Colon (tissue), 2 donors: ENCODE data around the gene NEURL4.

Source experiments
- FAIRE-seq: peaks from 2 replicates; lab custom pipeline; 2012; peaks lifted over from hg19 to GRCh38; lab: Jason Lieb, UNC
- donor health status: control.
- donor health status: control.

The NEURL4 gene

DNA sequence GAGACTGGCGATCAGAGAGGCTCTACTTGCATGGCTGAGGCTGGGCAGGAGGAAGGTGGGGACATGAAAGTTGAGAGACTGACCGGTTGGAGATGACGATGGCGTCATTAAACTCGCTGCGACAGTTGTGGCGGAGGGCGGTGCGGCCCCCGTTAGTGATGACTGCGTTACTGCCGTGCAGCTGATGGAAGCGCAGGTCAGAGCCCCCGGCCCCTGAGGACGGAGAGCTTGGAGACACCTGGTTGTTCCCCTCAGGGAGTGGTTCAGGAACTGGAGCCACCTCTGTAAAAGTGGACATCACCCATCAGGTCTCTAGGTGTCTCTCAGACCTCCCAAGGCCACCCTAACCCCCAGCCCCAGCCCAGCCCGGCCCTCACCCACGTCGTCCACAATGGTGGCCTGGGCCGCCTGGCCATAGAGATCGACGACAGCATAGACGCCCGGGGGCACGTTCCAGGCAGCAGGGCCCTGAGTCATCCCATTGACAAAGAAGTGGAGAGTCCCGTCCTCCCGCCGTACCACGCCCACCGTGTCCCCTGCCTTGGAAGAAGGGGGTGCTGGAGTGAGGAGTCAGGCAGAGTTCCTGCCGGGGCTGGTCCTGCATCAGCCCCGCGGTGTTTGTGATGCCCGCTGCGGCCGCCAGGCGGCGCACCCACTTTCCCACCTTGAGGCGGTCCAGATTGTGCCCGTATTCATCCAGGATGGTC, 5.3 kb downstream of the NEURL4 start:
- no peak for FAIRE-seq

DNA sequence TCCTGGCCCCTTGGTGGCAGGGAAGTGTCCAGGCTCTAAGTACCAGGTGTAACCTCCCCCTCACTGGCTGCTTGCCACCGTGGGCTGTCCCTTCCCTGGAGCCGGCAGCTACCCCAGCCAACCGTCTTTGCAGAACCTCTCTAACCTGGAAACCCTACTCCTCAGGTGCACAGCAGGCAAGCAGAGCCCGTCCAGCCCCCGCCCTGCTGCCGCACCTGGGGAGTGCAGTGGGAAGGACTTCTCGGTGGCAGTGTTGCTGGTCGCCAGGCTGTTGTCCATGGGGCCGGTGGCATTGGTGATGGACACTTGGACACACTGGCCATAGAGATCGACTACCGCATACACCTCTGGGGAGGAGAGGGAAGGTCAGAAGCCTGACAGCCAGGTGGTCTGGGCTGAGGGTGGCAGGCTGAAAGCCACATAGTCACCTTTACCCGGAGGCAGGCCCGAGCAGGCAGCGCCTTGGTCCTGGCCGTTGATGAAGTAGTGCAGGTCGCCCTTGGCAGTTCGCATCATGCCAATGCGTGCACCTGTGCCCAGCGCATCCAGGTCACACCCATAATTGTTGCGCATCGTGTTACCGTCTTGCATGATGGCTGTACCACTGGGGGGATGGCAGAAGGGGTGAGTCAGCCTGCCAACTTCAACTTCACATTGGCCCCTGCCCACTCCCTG, 6.5 kb downstream of the NEURL4 start:
- no peak for FAIRE-seq

DNA sequence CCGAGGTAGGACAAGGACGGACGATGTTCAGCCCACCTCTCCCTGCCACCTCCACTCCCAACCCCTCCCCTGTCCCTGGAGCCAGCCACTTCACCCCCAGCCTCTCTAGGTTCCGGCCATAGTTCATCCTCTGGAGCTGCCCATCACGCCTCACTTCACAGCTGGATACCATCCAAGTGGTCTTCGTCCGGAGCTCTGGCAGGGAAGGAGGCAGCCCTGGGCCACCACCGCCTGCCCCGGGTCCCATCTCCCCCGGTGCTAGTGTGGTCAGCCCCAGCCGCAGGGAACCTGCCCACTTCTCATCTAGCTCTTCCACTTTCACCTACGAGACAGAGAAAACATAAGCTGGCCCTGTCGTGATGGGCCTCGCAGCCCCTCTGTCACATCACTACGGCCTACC, 7.7 kb downstream of the NEURL4 start:
- no peak for FAIRE-seq

DNA sequence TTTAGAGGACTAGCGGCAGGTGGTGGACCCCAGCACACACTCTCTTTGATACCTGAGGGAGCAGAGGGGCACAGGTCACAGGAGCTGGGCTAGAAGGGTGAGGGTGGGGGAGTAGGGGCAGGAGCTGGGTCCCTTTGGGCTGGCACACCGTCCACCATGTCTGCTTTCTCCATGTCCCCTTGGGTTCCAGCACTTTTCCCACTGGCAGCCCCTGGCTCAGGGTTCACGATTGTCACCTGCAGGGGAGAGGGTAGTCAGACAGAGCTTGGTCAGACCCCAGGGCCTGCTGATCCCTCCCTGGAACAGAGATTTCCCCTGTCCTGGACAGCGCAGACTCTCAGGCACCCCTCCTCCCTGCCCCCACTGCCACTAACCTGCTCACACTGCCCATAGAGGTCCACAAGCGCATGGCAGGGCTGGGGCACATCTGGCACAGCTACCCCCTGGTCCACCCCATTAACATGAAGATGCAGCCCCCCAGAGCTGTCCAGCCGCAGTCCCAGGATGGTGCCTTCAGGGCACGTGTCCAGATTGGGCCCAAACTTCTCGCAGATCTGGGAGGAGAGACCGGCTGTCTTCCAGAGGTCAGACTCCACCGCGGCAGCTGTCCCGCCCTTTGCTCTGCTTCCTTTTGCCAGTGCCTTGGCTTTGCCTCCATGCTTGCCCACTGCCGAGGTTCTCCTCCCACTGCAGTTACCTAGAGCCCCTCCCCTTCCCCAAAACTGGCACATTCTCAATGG, 10.8 kb downstream of the NEURL4 start:
- no peak for FAIRE-seq

DNA sequence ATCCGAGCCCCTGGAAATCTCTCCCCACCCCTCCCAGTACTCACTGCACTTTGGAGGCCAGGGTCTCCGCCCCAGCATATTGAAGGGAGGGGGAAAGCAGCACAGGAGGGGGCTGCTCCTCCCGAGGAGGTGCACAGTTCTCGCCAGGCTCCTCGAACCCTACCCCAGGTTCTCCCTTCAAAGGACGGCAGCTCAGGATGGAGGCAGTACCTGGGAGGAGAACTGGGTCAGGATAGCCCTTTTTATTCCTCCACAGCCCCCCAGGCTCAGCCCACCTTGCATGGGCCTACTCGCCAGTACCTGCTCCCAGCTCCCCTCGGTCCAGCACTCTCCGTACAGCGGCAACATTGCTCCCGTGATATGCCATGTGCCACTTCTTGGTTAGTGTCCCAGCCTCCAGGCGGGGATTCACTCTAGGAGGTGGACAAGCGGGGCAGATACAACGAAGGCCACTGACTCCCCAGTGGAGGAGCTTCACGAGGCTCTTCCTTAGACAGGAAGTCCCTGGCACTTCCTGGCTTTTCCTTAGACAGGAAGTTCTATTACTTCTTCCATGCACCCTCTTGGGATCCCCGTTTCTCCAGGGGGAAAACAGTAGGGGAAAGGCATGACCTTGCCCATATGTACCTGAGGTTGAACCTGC, 11.9 kb downstream of the NEURL4 start:
- no peak for FAIRE-seq

DNA sequence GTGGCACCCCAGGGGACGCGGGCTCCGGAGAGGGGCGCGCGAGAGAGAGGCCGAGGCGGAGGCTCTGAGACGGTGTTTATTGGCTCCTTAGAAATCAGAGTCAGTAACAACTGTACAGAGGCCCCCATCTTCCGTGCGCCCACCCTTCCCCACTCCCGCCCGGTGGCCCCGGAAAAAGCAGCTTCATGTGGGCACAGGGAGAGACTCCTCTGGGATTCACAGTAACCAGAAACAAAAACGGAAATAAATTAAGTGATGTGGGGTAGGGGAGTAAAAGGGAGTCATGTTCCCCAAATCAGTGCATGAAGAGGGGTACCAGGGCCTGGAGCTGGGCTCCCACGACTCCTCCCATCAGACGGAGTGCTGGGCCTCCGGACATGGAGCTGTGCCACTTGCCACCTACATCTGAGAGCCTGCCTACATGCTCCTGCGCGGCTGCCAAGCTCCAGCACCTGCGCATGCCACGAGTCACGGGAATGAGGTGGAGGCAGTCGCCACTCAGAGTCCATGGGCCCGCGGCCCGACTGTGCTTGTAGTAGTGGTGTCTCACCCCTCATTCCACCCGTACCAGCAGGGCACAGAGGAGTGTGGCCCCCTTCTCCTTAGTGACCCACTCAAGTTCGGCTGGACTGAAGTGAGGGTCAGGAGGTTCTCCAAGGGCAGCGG, 13.4 kb downstream of the NEURL4 start:
- FAIRE-seq: no peak

DNA sequence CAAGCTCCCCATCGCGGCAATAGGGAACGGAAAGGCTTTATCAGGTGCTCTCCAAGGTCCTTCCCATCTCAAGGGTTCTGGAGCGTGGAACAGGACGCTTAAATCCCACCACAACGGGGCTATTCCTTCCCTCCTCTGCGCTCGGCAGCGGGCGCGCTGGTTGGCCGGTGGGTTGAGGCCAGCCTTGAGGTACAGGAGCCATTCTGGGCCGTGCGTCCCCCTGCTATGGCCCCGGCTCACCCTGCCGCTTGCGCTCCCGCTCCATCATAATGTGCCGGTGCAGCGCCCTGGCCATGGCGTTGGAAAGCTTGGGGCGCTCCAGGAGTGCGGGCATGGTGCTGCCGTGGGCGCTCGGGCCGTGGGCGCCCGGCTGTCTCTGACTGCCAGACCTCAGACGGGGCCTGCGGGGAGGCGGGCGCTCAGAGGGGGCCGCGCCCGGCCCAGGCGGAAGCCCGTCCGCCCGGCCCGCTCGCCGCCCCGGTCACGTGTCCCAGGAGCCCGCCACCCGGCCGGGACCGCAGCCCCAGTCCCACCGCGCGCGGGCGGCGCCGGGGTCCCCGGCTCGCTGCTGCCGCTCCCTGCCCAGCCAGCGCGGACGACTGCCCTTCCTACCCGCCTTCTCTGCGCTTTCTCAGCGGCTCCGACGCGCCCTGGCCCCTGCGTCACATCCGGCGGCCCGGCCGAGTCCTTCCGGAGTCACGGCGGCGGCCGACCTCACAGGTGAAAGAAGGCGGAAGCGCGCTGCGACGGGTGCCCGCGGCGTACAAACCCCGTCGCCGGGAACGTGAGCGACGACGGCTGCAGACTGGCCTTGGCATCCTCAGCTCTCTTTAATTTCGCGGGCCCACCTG, 14.2 kb downstream of the NEURL4 start, which contains the start of gene GPS2:
Gene GPS2, minus strand, starts transcription at position 642 of the 851 bp plus-strand sequence. Its CDS starts 308 bp downstream, at position 334.
- no peak for FAIRE-seq

DNA sequence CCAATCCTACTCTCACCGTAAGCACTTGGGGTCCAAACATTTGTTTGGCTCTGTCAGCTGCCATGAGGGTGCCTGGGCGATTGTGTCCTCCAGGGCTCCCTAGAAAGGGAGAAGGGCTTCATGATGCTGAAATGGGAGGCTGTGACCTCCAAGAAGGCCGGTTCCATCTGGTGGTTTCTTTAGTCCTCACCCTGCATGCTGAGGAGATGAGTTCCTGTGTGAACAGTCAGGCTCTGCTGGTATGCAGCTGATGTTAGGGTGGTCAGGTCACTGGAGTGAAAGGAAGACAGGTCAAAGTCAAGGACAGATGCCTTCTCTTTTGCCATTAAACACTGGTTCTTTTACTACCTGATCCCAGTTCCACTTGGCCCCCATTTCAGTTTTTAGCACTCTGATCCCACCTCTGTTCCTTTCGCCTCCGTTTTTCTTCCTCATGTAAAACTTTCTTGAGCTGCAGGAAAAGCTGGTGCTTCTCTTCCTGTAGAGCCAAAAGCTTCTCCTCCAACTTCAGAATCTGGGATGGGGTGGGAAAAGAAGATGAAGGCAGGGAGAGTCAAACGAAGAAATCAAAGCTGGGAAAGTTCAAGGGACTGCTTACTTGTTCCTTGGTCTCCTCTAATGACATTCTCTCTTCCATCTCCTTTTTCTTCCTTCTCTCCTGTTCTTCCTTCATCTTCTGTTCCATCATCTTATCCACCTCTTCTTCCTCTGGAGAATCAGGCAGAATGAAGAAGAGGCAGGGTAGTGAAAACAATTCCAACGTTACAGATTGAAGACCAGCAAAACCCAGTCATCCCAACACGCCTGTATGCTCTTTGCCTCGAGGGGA, 15.0 kb downstream of the NEURL4 start:
- FAIRE-seq: no peak

DNA sequence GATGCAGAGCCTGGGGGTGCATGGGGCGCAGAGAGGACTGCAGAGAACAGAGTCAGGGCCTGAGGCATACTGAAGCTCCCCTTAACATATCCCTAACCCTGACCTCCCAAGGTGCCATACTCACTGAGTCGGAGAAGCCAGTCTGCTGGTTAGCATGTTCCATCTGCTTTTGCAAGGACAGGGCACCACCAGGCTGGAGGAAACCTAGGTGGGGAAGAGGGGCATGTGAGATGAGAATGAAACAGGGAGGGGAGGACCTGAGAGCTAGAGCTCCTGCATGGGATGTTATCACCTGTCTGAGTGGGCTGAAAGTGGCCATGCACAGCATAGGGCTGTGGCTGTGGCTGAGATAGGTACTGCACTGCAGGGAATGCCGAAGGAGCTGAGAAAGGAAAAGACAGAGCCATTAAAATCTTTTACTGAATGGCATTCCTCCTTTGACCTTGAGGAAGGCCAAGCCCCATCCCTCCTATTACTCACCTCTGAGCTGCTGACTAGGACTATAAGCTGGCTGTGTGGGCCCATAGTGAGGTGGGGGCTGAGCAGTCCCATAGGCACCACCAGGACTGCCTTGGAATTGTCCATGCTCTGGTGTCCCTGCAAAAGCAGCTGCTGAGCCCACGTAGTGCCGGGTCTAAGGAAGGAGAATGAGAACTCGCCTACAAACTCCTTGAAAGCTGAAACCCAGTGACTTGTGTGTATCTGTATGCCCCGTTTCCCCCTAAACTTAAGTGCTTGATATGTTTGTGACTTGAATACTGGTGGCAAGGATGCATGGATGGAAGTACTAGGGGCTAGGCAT, 15.8 kb downstream of the NEURL4 start:
- no peak for FAIRE-seq

DNA sequence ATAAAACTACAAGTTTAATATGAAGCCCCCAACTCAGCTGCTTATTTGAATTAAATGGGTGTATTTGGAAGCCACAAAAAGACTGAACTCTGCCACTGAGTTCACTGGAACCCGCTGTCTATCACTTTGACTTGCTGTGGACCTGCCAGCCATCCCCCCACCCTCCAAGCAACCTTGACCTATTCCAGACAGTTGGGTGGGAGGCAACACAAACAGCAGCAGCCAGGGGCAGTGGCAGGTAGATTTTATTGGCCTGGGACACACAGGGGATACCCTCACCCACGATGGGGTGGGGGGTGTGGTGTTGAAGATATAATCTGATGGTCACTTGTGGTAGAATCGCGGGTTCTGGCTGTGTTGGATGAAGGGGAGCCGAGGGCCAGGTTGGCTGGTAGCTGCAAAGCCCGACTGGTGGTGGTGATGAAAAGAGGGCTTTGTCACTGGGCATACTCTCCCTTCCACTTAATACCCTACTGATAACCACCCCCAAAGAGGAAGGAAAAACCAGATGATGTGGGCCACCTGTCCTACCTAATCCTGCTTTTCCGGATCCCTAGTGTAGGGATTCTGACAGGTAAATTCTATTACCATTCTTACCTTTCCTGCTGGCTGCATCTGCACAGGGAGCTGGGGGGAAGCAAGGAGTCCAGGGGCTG, 16.6 kb downstream of the NEURL4 start:
- no peak for FAIRE-seq

DNA sequence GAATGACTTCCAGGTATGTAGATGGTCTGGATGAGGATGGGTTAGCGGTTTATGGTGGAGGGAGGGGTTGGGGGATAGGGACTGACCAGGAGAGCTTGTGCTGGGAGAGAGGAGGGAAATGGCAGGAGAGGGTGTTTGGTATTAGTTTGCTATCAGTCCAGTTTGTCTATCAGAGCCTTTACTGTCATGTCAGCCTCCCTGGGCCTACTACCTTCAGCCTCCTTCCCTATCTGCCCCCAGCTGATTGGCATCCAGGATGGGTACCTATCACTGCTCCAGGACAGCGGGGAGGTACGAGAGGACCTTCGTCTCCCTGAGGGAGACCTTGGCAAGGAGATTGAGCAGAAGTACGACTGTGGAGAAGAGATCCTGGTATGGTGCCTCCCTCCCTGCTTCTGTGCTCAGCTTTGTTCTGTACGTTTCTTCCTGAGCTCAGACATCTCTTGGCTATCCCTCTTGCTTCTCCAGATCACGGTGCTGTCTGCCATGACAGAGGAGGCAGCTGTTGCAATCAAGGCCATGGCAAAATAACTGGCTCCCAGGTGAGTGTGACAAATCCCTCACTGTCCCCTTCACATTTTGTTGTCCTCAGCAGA, 17.9 kb downstream of the NEURL4 start:
- FAIRE-seq: no peak

DNA sequence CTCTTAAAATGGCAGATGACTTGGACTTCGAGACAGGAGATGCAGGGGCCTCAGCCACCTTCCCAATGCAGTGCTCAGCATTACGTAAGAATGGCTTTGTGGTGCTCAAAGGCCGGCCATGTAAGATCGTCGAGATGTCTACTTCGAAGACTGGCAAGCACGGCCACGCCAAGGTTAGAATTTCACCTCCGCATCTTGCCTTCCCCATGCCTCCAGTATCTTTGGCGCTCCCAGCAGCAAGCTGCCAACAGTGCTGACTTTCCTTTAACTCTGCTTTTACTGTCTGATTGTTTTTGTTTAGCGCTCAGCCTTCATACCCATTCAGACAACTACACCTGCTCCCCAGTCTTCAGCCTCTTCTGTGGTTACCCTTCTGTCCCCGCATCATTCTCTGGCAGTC, 19.5 kb downstream of the NEURL4 start:
- FAIRE-seq: no peak

DNA sequence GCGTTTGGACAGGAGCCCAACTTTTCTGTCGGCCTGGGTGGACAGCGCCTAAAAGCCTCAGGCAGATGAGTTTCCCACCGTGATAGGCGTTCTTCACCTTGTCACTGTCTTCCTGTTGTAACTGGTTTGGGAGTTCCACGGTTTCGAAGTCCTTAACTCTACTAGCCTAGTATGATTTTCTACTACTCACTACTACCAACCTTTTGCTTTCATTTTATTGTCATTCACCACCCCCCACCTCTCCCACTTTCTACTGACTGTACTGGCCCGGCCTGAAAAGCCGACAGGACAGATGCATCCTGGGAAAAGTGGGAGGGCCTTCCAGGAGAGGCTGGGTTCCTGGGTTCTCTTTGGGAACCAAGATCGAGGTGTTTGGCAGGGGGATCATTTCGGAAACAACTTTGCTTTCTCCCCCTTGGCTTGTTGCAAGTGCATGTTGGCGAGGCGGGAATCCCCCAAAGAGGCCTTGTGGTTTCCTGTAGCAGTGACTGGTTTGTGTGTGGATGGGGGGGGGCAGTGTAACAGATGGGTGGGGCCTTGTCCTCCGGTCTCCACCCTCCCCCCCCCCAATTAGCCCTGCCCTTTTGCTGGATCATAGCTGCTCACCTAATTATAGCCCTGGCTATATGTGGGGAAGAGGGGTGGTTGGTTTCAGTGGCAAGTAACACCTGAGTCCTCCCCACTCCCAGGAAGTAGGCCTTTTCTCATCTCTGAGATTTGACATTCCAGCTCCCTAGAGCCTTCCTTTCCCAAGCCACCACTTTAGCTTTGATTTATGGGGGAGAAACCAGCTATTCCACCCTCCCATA, 20.3 kb downstream of the NEURL4 start:
- no peak for FAIRE-seq

DNA sequence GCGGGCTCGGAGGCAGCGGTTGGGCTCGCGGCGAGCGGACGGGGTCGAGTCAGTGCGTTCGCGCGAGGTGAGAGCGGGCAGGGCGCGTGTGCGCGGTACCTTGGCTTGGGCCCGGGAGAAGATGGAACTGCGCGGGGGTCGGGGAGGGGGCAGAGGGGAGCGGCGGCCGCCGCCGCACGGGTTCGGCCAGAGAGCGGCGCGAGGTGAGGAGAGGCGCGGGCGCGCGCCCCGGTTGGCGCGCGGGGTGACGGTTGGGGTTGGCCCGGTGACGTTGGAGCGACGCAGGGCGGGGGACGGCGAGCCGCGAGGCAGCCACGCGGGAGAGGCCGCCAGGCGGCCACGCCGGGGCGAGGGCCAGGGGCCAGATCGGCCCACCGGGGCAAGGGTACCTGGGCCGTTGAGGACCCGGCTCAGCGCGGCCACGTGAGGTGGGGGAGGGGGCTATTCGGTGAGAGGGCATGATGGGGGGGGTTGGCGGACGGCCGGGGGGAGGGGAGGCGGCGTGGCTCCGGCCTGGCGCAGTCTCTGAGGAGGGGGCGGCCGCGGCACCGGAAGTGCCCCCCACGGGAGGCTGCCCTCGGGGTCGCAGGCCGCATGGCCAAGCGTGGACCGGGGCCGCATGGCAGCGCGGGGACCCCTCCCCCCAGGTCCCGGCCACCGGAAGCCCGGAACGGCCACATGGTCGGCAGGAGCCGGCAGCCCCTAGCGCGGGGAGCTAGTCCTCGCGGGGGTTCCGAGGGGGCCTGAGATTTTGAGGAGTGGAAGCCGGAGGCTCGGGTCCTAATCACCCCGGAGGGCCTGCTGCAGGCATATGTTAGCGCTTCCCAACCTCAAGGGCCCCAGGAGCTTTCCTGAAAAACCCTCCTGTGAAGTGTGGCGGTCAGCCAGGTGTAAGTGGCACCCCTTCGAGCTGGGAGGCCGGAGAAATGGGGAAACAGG, 21.2 kb downstream of the NEURL4 start:
- FAIRE-seq: no peak

DNA sequence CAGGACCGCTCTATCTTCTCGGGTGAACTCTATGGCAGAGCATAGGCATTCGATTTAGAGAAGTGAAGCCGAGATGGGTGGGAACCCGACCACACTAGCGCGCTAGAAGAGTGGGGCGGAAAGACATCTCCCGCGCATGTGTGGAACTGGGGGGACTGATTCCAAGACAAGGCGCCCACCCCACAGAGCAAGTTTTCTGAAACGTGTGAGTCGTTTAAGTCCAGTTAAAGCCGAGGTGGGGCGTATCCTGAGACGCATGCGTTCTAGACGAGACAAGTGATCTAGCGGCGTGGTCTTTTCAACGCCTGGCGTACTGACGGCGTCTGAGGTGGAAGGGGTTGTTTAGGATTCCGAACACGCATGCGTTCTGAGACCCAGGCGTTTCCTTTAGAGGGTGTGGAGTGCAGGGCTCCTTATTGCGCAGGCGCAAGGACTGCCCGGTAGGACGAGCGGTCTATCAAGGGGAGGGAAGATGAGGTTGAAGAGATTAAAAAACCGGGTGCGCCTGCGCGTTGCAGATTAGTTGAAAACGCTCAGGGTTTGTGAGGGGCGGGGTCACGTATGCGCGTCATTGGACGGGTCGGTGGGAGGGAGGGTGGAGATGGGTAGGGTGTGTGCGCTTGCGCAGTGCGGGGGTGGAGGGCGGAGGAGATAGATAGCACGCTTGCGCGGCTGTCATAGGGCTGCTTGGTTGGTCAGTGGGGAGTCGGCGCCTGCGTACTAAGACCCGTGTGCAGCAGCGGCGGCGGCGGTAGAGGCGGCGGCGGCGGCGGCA, 22.0 kb downstream of the NEURL4 start, which contains the start of gene EIF5A:
Gene EIF5A, plus strand, starts transcription at position 718 of the 775 bp plus-strand sequence. CDS start 2,008 bp downstream, outside the sequence.
- peak; percentile 65 for FAIRE-seq
